ENCODE measurements around the gene DENND1C. TPM values are rescaled to one million over a fixed set of nuclear protein-coding genes. Genes with fewer than 3 reads are reported as not detected.

DENND1C gene
- total RNA-seq, 1 experiment from 2014 or later: not detected

DNA sequence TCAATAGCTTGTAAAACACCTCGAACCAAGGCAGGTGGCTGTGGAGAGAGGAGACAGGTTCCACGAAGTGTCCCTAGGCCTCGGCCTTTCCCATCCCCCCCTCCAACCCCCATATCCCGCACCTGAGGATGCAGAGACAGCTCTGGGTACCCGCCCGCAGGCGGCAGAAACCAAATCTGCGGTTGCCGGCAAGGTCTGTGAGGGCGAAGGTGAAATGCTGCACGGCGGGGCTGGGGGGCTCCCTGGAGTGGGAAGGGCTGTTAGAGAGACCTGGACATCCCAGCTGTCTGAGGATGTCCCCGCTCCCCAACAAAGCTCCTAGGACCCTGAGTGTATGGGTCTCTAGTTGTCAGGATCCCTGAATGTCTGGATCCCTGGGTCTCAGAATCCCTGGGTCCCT, 2.8 kb downstream of the DENND1C start:
- no peak for DNase-seq (ENCODE audit: low spot score)

DNA sequence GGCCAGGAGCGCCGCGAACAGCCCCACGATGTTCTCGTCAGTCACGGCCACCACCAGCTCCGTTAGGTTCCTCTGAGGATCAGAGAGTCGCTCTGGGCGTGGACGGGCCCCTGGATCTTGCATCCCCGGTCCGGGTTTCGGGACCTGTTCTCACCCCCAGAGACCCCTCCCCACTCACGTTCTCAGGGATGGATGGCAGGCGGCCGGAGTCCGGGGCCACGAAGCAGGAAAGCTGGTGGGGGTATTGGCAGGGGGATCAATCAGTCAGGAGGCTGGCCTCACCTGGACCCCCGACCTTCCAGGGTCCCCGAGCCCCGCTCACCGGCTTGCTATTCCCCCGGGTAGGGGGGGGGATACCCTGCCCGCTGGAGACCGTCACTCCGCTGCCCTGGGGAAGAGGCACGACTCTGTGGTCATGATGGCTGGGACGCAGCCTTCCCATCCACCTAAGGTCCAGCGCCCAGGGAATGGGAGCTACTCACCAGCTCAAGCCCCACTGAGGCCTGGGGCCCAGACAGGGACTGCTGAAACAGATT, 4.6 kb downstream of the DENND1C start:
- no peak for DNase-seq (ENCODE audit: low spot score)

DNA sequence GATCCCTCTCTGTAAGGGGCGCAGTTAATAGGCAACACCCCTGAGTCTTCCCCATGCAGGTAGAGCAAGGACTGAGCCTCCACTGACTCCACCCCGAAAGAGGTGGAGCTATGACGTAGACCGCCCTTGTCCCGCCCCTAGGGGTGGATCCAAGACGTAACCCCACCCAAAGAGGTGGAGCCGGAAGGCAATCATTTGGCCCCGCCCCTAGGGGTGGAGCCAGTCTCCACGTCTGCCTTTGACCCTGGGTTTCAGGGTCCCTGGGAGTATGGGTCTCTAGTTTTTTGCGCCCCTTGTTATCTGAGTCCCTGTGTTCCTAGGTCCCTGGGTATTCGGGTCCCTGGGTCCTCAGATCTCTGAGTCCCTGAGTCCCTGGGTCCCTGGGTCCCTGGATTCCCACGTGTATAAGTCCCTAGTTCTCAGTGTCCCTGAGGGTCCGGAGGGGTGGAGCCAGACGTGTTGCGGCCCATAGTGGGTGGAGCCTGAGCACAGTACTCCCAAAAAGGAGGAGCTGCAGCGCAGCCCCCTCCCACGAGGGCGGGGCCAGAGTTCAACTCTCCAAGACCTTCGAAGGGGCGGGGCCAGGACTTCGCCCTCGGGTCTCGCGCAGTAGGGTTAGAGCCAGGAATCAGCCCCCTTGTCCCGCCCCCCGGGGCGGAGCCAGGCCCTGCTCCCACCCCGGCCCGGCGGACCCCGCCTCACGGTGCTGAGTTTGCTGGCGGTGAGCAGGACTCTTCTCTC, 5.3 kb downstream of the DENND1C start:
- peak; percentile 56 for DNase-seq (ENCODE audit: low spot score)

DNA sequence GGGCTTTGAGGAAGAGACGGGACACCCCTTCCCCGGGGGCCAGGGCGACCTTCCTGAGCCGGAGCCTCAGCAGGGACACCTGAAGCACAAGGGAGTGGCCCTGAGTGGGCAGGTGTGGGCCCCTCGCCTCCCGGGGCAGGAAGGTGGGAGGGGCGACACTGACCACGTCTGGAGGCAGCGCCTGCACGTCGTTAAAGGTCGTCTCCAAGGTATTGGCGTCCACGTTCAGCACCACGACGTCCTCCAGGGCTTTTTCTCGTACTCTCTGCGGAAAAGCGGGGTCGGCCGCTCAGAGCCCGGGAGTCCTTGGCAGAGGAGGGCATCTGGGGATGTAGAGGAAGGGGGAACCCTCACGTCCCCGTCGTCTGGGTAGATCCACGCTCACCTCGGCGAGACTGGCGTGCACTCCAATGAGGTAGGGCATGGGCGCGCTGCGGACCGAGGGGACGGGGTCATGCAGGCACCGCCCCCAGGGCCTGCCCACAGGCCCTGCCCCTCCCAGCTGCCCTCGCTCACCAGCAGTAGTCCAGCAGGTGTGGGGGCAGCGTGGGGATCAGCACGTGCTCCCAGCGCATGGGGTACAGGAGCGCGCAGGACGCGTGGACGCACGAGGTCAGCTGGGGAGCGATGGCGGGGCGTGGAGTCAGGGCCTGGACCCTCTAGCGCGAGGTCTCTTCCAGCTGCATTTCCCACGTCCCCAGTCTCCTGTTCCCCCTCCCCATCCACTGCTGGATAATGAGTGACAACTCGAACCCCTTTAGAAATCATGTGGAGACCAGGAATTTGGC, 6.1 kb downstream of the DENND1C start:
- no peak for DNase-seq (ENCODE audit: low spot score)

DNA sequence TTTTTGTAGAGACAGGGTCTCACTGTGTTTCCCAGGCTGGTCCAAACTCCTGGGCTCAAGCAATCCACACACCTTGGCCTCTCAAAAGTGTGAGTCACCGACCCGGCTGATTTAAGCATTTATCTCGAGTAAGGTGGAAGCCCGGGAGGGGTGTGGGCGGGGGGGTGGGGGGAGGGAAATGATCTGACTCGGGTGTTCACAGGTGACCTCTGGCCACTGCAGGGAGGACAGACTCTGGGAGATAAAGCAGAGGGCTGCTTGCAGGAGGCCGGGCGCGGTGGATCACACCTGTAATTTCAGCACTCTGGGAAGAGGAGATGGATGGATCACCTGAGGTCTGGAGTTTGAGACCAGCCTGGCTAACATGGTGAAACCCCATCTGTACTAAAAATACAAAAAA, 7.9 kb downstream of the DENND1C start:
- DNase-seq (ENCODE audit: low spot score): no peak

DNA sequence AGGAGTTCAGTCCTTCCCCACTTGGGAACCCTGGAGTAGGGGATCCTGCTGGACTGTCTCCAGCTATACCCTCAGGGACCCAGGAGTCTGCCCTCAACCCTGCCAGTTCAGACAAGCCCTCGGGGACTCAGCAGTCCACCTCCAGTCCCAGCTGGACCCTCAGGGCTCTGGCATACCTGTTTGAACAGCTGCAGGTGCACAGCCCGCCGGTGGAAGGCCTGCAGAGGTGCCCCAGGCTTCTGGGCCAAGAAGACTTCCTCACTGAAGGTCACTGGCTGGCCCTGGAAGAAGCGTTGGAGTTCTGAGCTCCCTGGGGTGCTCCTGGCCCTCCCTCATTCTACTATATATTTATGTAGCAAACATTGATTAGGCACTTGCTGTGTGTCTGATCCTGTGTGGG, 8.9 kb downstream of the DENND1C start:
- DNase-seq (ENCODE audit: low spot score): no peak

DNA sequence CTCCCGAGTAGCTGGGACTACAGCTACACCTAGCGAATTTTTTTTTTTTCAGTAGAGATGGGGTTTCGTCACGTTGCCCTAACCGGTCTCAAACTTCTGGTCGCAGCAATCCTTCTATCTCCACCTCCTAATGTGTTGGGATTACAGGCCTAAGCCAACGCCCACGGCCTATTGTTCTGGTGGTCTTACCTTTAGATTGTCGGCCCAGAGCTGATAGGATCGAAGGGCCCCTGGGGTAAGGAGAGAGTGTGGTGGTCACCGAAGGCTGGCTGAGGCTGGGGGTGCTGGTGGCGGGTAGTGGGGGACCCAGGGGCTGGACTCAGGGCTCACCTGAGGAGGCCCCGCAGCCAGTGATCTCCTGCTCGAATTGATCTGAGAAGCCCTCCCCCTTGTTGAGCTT, 10.5 kb downstream of the DENND1C start:
- no peak for DNase-seq (ENCODE audit: low spot score)

DNA sequence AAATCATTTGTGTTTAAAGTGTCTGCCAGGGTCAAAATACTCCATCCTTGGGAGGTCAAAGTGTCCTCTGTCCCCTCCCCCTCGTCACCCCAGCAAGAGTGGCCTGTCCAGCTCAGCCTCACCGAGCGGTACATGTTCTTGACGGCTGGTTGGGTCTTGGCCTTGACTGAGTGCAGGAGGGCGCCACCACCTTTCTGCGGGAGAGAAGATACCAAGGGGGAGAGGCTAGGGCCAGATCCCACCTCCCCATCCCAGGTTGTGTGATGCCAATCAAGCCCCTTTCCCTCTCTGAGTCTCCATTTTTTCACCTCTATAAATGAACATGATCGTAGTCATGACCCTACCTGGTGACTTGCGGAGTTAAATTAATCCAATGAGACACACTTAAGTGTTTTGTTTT, 11.4 kb downstream of the DENND1C start:
- DNase-seq (ENCODE audit: low spot score): no peak

DNA sequence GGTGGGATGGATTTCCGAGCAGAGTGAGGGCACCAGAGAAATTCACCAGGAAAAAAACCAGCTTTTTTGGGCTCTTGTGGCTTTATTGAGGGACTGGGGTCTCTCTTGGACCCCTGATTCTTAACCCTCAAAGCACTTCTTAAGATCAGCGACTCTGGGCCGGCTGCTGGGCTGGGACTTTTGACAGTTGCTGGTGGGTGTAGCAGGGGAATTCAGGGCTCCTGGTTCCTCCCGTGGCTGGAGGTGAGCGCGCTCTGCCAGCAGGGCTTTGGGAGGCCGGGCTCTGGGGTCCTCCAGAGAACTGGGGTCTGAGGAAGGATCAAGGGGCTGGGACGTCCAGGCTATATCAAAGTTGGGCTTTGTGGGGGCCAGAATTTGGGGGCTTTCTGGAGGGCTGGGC, 14.2 kb downstream of the DENND1C start:
- DNase-seq (ENCODE audit: low spot score): no peak

DNA sequence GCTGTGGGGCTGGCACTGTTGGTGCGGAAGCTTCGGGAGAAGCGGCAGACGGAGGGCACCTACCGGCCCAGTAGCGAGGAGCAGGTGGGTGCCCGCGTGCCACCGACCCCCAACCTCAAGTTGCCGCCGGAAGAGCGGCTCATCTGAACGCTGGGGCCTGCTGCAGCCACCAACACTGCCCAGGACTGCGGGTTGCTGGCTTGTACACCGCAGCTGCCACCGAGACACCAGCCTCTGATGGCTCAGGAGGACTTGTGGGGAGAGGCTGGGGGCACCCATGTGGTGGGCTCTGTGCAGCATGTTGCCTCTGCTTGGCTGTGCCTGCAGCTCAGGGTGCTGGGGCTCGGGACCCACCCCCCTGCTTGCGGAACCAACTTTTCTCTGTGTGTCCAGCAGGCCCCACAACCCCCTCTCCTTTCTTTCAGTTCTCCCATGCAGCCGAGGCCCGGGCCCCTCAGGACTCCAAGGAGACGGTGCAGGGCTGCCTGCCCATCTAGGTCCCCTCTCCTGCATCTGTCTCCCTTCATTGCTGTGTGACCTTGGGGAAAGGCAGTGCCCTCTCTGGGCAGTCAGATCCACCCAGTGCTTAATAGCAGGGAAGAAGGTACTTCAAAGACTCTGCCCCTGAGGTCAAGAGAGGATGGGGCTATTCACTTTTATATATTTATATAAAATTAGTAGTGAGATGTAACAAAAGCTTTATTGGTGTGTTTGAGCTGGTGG, 14.9 kb downstream of the DENND1C start:
- DNase-seq (ENCODE audit: low spot score): no peak

DNA sequence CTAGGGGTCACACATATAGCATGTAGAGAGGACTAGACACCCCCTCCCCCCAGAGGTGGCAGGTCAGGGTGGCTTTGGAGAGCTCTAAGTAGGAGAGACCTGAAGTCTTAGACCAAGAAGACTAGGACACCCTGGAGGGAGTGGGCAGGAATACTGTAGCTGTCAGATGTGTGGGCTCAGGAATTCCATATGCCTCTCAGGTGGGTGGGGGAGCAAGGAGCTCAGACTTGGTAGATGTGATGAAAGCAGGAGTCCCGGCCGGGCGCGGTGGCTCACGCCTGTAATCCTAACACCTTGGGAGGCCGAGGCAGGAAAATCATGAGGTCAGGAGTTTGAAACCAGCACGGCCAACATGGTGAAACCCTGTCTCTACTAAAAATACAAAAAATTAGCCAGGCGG, 15.9 kb downstream of the DENND1C start:
- DNase-seq (ENCODE audit: low spot score): no peak

DNA sequence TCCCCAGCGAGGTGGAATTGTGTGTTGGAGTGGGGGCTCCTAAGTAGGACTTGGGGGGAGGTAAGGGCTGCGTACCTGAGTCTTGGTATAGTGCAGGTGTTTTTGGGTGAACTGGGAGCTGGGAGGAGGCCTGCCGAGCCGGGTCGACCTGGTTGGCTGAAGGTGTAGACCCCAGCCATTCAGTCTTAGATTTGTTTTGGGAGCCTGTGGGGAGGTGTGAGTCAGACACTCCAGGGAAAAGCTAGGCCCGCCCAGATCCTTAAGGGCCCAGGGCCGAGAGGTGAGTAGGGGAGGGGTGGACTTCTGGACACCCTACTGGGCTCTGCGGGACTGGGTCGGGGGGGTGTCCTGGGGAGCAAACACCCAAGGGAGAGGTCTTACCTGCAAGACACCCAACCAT, 16.6 kb downstream of the DENND1C start:
- DNase-seq (ENCODE audit: low spot score): no peak

DNA sequence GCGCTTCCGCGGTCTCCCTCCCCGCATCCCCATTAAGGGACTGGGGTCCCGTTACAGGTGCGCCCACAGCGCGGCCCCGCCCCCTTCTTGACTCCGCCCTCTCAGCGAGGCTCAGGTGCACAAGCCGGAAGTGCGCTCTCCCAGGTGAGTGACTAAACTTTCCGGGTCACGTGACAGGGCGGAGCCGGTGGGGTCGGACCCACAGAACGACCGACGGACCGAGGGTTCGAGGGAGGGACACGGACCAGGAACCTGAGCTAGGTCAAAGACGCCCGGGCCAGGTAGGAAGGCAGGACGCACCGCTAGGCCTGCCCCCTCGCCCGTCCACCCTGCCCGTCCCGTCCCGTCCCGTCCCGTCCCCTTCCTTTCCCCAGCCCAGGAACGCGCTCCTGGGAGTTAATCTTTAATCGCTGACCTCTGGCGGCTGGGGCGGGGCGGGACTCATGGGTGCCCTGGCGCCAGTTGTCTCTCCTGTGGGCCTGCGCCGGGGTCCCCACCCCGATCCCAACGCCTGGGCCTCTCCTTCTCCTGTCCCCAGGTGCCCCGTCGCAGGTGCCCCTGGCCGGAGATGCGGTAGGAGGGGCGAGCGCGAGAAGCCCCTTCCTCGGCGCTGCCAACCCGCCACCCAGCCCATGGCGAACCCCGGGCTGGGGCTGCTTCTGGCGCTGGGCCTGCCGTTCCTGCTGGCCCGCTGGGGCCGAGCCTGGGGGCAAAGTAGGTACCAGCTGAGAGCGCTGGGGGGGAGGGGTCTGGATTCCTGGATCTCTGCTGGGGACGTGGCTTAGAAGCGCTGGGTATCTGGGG, 17.3 kb downstream of the DENND1C start, which contains the start of gene CRB3:
Gene CRB3 (plus strand): TSS at position 202 of the 804 bp plus-strand sequence. CDS start 431 bp downstream, at position 633.
- peak; percentile 89 for DNase-seq (ENCODE audit: low spot score)

DNA sequence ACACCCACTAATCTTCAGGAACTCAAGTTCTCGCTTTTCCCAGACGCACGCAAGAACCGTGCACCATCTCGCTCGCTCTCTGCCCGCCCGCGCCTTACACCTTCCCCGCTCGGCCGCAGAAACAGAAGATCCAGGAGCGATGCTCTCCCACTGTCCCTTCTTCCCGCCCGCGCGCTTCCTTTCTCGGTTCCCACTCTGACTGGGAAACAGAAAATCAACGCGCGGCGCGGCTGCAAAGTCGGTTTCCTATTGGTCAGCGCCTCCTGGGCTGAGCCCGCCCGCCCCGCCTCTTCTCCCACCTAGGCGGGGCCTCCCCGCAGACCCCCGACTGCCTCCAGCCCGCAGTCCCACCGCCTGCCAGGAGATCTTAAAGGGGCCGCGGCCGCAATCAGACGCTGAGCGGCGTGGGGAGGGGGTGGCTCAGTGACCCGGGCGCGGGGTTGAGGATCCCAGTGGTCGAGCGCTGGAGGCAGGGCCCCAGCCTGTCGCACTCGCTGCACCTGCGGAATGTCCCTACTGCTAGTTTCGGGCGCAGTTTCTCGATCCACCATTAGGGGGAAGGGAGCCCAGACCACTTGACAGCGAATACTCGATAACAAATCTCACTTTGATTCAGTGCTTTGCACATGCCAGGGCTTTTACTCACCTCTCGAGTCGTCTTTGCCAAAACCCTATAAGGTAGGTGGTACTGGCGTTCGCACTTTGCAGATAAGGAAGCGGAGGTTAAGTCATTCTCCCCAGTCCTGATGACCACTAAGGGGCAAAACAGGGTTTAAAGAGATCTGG, 21.3 kb downstream of the DENND1C start:
- peak; percentile 97 for DNase-seq (ENCODE audit: low spot score)

DNA sequence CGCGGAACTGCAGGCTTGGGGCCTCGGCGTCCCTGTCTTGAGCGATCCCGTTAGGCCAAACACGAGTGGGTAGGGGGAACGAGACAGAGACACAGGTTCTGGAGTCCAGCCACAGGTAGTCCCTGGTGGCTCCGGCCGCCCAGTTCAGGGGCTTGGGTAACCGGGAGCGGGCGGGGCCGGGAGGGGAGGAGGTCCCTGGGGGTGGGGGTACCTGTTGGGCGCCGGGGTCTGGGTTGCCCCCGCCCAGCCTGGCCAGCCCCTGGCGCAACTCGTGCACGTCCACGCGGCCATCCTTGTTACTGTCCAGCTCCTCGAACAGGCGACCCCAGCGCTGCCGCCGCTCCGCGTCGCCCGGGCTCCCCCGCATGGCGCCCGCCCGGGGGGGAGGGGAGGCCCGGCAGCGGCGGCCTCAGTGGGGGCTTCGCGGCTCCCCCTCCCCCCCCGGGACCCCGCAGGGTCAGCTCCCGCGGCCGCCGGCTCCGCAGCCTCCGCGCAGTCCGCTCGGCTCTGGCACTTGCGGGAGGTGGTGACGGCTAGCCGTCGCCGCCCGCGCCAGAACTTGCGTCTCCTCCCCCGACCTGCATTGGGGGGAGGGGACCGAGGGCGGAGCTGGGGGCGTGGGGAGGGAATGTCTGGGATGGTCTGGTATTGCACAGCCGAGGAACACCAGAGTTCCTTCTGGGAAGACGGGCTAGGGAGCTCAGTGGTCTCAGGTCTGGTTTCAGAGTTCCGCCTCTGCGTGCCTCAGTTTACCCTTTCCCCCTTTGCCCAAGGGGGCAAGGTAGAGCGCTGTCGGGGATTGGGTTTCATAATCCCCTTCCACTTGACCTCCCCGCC, 22.1 kb downstream of the DENND1C start, which contains the start of gene SLC25A23:
Gene SLC25A23 (minus strand): TSS at position 531 of the 837 bp plus-strand sequence. CDS start 164 bp downstream, at position 367.
- peak; percentile 49 for DNase-seq (ENCODE audit: low spot score)

DNA sequence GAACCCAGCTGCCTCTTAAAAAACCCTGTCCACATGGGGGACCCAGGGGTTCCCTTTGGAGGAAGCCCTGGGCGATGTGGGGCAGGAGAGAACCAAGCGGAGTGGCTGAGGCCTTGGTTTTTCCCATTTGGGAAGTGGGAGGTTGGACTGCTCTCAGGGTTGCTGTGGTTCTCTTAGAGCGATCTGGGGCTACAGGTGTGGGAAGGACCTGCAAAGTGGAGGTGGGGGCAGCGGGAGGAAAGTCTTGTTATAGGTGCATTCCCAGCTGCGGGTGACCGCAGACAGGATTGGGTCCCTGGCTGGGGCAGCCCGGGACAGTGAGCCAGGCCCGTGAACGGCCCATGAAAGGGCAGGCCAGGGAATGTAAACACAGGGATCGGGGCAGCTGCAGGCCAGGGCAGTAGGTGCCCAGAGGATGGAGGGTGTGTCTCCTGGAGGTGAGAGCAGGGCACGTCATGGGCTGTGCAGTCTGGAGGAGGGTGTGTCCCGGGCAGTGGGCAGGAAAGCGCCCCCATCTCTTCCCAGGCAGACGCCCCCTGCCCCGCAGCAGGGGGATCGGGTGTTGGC, 22.8 kb downstream of the DENND1C start:
- peak; percentile 10 for DNase-seq (ENCODE audit: low spot score)

DNA sequence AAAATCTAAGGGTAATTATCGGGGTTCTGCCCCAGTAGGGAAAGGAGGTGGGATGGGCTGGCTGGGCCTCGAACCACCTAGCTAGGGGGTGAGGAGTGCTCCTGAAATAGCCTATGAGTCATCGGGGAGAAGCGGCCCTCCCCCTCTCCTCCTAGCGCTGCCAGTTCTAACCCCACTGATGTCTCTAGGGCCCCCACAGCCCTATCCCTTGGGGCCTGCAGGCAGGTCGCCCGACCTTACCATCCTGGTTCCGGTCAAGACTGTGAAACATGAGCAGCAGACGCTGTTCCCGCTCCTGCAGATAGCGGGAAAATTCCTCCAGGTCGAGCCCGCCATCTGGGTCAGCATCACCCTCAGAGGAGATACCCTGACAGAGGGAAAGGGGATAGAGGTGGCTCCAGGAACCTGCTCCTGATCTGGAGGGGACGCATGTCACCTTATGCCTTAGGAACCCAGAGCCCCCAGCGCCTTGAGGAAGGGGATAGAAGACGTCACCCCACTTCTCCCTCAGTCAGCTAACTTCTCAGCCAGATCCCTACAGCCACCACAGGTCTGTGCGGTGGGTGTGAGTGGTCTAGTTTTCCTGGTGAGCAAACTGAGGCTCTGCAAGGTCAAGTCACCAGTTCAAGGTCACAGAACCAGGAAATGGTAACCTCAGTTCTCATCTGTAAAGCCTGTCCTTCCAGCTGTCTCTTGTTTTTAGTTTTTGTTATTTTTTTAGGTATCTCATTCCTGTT, 23.5 kb downstream of the DENND1C start:
- DNase-seq (ENCODE audit: low spot score): no peak

DNA sequence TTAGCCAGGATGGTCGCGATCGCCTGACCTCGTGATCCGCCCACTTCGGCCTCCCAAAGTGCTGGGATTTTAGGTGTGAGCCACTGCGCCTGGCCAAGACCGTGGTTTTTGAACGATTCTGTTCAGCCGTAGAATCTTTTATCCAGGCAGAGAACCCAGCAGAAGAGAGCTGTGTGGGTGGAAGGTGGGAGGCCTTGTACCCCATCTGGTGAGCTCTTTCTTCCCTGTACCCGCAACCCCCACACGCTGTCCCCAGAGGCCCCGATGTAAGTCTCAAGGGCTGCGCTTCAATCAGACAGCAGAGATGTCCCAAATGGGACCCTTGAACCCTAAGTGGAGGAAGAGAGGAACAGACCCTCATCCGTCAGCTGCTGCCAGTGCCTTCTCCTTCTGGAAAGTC, 25.7 kb downstream of the DENND1C start:
- DNase-seq (ENCODE audit: low spot score): no peak

Measured in HT-29 (cell line).